PC-9 (cell line): Measurements from ENCODE around the gene FAM209A.

Experiments used
- EZH2 ChIP-seq: fragments of 200-600 bp; sonication (generic); IDR thresholded peaks from 2 replicates; pipeline ENCODE4 v1.8.0; 2017; ENCODE audit warnings: antibody characterized with exemption, low read depth
- TF ChIP-seq, protein P1 (sequence below): fragments of 200-600 bp; sonication (generic); conservative IDR thresholded peaks from 2 replicates; pipeline ENCODE4 v1.6.1; 2017; ENCODE audit warnings: mixed run types, antibody characterized with exemption, mild to moderate bottlenecking, moderate library complexity

DNA sequence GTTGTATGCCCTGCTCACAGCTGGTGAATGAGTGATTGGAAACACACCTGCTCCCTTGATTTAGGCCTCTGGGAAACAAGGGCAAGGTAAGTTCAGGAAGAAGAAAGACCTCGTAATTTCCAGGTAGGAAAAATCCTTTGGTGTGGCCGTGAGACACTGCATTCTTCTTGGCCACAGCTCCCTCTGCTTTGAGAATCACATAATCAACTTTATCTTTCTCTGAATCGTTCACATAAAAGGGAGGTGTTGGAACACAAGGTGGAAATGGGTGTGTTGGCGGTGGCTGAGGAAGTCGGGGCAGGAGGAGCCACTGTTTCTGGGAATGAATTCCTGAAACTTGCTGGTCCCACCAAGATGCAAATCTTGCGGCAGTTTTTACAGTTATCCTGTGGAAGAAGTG, 34.4 kb downstream of the FAM209A start:
- TF ChIP-seq, protein P1, sequence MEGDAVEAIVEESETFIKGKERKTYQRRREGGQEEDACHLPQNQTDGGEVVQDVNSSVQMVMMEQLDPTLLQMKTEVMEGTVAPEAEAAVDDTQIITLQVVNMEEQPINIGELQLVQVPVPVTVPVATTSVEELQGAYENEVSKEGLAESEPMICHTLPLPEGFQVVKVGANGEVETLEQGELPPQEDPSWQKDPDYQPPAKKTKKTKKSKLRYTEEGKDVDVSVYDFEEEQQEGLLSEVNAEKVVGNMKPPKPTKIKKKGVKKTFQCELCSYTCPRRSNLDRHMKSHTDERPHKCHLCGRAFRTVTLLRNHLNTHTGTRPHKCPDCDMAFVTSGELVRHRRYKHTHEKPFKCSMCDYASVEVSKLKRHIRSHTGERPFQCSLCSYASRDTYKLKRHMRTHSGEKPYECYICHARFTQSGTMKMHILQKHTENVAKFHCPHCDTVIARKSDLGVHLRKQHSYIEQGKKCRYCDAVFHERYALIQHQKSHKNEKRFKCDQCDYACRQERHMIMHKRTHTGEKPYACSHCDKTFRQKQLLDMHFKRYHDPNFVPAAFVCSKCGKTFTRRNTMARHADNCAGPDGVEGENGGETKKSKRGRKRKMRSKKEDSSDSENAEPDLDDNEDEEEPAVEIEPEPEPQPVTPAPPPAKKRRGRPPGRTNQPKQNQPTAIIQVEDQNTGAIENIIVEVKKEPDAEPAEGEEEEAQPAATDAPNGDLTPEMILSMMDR, result no peak
- no peak for TF ChIP-seq EZH2
